GM18870 (cell line): ENCODE results near the gene FAM3C.
"Not testable (repeated sequence)": the region's sequence is repeated elsewhere in the genome, so short reads cannot be mapped to it uniquely, and the experiment has no call there.

Source experiments
- ATAC-seq: cut with Tn5 transposase; IDR thresholded peaks from one replicate; pipeline ENCODE4 v1.9.1; 2021; ENCODE audit warnings: moderate library complexity; ENCODE audit not compliant: unreplicated experiment

Gene FAM3C

GRCh38 chr7:121334875-121335648 is 61.0 kb downstream of the FAM3C start:
- ATAC-seq: no peak

GRCh38 chr7:121334376-121334775 is 61.7 kb downstream of the FAM3C start:
- ATAC-seq: no peak

- no peak for ATAC-seq
Observed at GRCh38 chr7:121331574-121331973, 64.5 kb downstream of the FAM3C start.

- ATAC-seq: no peak
Observed at GRCh38 chr7:121331048-121331447, 65.1 kb downstream of the FAM3C start.

GRCh38 chr7:121330053-121330833 is 65.9 kb downstream of the FAM3C start:
- peak; percentile 5 for ATAC-seq

GRCh38 chr7:121329191-121330052 is 66.7 kb downstream of the FAM3C start:
- peak; percentile 52 for ATAC-seq

GRCh38 chr7:121328508-121329190 is 67.5 kb downstream of the FAM3C start, which contains the start of gene WNT16:
Gene WNT16 (plus strand): TSS chr7:121329000. CDS start chr7:121329293, 293 bp downstream.
- ATAC-seq: no peak

- ATAC-seq: no peak
Observed at GRCh38 chr7:121327671-121328070, 68.4 kb downstream of the FAM3C start.

GRCh38 chr7:121323515-121324302 is 72.4 kb downstream of the FAM3C start:
- no peak for ATAC-seq

GRCh38 chr7:121322460-121322859 is 73.6 kb downstream of the FAM3C start:
- ATAC-seq: no peak

- not testable (repeated sequence) for ATAC-seq
Observed at GRCh38 chr7:121315170-121315569, 80.9 kb downstream of the FAM3C start.

- peak; percentile 94 for ATAC-seq
Observed at GRCh38 chr7:121313793-121314676, 82.1 kb downstream of the FAM3C start.

GRCh38 chr7:121313220-121313792 is 82.8 kb downstream of the FAM3C start:
- no peak for ATAC-seq

GRCh38 chr7:121307021-121307574 is 89.0 kb downstream of the FAM3C start:
- no peak for ATAC-seq

GRCh38 chr7:121306565-121306964 is 89.5 kb downstream of the FAM3C start:
- ATAC-seq: no peak

GRCh38 chr7:121305109-121305508 is 91.0 kb downstream of the FAM3C start:
- no peak for ATAC-seq

GRCh38 chr7:121304102-121304658 is 91.9 kb downstream of the FAM3C start:
- ATAC-seq: no peak
